Fibroblast of skin of scalp (primary cell): ENCODE measurements around the gene PTCD2.
"Not testable (repeated sequence)": the region's sequence is repeated elsewhere in the genome, so short reads cannot be mapped to it uniquely, and the experiment has no call there.

ENCODE experiments used
- DNase-seq: peaks from one replicate; pipeline ENCODE4 v3.0.0-alpha.2; 2013

Gene PTCD2

DNA sequence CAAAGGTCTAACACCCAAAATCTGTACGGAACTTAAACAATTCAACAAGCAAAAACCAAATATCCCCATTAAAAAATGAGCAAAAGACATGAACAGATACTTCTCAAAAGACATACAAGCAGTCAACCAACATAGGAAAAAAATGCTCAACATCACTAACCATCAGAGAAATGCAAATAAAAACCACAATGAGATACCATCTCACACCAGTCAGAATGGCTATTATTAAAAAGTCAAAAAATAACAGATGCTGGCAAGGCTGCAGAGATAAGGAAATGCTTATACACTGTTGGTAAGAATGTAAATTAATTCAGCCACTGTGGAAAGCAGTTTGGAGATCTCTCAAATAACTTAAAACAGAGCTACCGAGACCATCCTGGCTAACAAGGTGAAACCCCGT is 22.0 kb upstream of the PTCD2 start:
- peak; percentile 27 for DNase-seq

DNA sequence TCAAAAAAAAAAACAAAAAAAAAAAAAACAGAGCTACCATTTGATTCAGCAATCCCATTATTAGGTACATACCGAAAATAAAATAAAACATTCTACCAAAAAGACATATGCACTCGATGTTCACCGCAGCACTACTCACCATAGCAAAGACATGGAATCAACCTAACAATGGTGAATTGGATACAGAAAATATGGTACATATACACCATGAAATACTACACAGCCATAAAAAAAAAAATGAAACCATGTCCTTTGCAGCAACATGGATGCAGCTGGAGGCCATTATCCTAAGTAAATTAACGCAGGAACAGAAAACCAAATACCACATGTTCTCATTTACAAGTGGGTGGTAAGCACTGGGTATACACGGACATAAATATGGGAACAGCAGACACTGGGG is 21.5 kb upstream of the PTCD2 start:
- DNase-seq: no peak

DNA sequence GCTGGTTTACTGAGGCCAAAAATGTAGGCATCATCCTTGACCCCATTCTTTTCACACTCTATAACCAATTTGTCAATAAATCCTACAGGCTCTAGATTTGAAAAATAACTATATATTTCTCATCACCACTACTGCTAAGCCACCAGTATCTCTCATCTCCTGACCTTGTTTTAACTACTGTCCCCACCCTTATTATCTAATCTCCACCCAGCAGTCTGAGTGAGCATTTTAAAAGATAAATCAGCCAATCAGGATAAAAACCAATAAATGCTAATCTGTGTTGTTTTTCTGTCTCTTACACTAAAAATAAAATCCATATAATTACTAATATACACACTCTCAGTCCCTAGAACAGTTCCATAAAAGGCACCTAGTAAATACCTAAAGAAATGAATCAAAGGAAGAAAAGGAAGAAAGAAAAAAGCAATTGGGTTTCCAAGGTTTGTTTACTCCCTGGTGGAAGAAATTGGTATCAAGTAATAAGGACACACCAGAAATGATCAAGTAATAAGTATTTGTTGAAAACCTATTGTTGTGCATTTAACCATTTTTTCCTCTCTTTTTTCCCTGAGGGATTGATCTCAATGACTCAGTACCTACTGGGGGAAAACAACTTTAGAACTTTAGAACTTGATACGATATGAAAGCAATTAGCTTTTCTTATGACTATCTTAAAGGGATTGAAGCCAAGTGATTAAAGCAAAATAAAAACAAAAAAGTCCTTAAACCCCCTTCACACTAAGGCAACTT is 19.4 kb upstream of the PTCD2 start:
- DNase-seq: no peak

DNA sequence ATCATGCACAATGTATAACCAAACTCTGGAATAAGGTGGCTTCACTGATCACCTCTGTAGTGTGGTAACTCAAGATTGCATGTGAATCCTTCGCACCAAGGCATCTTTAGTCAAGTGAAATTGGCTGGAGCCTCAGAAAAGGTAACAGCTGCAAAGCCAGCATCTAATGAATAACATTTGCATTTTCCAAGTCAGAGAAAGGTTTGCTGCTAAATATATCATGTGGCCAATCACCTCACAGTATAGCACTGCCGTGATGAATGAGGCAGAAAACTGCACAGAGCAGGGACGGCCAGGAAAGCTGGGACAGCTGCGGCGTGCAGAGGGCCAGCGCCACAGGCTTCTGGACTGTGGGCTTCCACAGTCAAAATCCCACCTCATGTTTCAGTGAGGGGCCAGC is 18.6 kb upstream of the PTCD2 start:
- no peak for DNase-seq

DNA sequence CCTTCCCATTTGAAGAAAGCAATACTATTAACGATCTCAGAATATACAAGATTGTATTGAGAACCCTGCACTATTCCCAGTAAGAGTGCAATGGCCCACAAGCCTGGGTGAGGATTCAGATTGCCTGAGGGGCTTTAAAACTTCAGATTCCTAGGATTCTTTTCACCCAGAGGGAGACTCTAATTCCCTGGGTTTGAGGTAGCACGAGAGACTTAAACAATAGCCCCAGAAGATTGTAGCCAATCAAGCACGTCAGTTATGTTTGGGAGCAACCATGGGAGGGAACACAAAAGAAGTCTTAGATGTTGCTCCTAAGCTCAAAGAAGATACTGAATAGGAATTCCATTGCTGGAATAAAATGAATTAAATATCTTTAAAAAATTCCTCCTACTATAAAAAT is 18.0 kb upstream of the PTCD2 start:
- no peak for DNase-seq

DNA sequence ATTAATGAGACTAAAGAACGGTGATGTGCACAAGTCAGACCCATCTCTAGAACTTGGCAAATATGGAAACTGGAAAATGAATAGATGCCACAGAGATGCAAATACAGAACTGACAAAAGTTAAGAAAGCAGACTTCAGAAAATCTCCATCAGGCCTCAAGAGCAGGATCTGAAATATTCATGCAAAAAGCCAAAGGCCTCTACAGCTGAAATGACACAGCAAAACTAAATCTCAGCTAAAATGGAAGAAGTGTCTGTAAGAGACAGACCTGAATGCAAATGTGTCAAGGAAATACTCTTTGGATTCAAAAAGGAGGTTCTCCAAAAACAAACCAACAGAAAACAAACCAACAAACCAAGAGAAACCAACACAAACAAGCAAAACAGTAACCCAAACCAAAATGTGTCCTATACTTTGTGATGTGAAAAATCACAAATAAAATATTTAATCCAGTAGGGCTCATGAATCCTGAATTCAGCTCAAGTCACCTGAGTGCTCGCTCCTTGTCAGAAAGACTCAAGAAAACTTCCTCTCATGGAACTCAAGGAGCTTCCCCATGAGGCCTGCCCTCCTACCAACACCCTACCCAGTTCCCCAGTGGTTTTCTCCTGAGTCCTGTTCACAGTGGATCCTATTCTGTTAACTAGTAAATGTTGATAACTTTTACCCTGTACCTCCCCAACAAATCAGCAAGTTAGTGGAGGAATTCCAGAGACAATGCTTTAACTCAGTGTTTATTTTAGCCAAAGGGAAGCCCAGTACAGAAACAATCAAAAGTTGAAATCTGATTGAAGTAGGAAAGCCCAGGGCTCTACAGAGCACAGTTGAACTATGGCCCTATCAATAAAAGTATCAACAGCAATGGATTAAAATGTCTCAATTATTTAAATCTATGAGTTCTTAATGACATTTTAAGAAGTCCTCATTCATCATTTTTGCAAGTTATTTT is 14.7 kb upstream of the PTCD2 start:
- DNase-seq: no peak

DNA sequence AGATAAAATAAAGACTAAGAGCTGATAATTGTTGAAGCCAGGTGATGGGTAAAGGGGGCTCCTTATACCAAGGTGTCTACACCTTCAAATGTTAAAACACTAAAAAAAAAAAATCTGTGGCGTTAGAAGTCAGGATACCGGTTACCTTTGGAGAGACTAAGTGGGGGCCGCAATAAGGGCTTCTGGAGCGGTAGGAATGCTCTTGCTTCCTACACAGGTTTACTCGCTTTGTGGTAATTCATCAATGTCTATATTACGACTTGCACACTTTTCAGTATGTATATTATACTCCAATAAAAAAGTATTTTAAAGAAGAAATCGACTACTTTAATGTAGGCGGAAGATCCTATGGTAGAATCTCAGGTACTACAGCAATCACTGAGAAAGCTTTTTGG is 12.6 kb upstream of the PTCD2 start:
- DNase-seq: no peak

DNA sequence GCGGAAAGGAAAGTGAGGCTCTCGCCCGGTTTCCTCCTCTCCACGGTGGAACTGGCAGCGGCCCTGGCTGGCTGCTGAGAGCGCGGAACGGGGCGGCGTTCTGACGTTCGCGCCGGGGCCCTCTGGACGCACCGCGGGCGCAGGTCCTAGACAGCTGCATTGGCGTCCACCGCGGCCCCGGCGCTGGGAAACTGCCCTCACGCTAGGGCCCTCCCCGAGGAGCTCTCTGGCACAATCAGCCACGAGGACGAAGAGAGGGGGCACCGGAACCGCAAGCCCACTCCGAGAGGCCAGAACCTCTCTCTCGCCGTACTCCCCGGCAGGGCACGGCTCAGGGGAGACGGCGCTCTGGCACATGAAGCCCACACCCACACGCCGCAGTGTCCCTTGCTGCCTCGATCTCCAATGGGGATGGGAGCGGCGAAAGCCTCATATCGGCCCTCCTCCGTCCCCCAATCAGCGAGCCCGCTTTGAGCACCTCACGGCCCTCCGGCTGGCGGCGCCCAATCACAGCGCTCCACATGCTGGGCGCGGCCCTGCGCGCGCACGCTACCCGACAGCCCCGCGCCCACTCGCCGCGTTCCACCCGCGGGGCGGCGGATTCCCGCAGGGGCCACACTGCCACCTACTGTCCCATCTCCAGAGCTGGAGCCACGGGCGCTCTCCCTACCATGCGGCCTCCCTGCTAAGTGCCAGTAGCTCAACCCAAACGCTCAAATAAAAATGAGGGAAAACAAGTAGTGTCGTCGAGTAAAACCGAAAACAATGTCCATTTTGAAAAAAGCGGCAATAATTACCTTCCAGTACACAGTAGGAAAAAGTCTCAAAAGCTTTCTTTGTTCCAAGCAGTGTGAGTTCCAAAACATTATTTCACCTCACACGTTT is 12.0 kb upstream of the PTCD2 start:
- peak; percentile 98 for DNase-seq

DNA sequence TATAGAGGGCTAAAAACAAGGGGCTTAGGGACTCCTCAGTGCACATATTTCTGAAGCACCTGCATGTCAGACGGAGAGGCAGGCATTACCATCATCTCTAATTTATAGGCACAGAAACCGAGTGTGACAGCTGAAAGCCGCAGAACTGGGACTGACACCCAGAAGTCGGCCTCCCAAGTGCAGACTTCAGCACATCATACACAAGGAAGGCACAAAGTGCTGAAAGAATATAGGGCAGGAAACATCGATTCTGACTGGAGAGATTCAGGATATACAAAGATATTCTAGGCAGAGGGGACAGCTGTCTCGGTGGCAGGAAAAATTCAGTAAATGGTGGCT is 11.4 kb upstream of the PTCD2 start:
- no peak for DNase-seq

DNA sequence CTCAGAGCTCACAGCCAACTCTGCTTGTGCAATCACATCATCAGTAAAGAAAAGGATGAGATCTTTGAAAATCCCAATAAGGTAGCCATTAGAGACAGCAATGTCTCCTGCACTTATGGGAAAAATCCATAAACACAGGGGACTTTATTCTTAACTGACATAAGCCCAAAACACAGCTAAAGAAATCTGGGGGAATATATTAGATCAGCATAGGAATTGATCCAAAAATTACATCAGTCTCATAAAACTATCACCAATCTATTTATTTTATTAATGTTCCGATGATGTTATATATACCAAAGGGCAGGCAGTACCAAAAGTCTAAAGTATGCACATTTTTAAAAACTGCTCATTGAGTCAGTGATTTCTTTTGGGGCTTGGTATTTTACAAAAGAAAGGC is 7.0 kb upstream of the PTCD2 start:
- DNase-seq: no peak

DNA sequence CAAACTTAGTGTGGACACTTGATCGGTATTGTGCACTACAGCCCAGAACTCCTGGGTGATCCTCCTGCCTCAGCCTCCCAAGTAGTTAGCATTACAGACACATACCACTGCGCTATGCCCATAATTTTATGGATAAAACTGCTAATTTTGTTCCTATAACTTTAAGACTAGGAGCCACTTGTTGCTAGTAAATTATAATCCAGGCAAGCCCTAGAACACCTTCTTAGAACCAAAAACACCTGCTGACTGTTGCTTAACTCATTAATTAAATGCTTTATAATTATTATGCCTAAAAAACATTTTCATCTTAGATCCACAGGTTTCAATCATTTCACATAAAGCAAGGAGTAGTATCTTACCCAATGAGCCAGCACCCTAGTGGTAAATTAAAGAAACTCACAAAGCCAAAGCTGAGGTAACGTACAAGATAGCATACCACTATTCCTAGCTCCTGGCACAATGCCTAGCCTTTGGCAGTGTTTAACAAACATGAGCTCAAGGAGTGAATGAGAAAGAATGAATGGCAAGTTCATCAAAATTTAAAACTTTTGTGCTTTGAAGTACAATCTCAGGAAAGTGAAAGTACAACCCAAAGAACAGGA is 5.5 kb upstream of the PTCD2 start:
- peak; percentile 47 for DNase-seq

DNA sequence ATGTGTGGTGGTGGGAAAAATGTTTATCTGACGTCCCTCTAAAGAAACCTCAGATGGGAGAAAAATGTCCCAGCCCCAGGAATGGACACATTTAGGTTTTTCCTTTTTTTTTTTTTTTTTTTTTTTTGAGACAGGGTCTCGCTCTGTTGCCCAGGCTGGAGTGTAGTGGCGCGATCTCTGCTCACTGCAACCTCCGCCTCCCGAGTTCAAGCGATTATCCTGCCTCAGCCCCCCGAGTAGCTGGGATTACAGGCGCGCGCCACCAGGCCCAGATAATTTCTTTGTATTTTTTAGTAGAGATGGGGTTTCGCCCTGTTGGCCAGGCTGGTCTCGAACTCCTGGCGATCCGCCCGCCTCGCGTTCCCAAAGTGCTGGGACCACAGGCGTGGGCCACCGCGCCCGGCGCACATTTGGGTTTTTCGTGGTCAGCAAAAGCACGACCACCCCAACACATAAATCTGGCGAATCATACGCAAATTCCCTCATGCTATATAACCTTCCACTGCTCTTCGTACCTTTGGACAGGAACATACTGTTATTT is 668 bp upstream of the PTCD2 start:
- DNase-seq: not testable (repeated sequence)

DNA sequence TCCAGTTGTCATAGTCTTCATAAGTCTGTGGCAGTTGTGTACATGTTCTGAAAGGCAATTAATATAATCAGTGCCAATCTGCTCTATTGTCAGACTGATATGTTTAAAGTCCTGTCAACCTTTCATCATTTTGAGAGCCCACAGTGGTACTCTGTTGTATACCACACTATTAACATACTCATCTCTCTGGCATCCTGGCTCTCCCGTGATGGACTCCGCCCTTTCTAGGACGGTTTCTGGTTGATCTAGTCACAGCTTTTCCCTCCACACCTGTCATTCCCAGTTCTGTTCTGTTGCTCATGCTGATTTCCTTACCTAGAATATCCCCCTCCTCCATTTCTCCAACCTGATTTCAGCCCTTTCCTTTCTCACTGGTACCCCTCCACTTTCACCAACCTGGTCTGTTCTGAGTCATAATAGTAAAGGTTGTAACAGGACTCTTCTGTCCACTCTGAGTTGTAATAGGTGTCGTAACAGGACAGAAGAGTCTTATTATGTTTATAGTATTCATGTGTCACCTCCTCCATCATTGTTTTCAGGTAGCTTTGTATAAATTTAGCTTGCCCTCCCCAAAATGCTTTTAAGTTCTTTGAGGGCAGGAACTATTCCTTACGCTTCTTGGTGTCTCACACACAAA is 4.1 kb downstream of the PTCD2 start:
- no peak for DNase-seq

DNA sequence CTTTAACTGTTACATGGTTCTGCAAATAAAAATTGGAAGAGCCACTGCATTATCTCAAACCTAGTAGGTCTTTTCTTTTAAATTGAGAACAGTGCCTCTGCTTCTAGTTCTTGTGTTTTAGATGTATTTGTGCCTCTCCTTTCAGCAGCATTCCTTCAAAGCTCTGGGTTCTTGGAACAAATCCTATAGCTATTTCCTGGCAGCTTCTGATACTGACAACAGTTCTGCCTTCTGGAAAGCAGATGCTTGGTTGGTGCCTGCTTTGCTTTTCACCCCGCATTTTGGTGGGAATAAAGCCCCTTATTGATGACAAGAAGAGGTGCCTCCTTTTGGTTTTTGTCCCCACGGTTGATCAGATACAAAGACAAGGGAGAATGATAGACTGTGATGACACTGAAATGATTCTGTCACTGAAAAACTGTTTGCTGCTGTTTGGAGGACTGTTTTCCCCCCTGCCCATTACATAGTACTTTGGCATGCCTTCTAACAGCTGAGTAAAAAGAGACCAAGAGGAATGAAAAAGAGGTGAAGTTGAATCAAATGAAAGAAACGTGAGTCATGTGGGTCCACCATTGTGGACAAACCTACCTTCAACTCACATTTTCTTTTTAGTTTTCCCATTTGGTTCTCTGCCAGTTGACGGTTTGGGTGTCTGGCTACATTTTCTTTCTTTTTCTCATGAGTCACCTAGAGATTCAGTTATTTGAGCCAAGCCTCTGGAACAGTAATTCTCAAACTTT is 5.6 kb downstream of the PTCD2 start:
- peak; percentile 52 for DNase-seq

DNA sequence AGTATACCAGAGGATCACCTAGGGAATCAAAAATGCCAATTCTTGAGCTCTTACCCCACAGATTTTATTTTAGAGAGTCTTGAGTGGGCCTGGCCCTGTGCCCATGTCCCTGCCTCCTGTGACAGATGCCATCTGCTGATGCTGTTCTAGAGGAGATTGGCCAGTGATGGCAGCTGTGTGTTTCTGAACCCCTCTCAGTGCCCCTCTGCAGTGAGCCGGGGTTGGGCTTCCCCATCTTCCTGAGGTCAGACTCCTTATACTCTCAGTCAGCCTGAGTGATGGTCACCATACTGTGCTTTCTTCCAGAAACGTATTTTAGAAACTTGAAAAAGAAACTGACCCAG is 6.1 kb downstream of the PTCD2 start:
- no peak for DNase-seq

DNA sequence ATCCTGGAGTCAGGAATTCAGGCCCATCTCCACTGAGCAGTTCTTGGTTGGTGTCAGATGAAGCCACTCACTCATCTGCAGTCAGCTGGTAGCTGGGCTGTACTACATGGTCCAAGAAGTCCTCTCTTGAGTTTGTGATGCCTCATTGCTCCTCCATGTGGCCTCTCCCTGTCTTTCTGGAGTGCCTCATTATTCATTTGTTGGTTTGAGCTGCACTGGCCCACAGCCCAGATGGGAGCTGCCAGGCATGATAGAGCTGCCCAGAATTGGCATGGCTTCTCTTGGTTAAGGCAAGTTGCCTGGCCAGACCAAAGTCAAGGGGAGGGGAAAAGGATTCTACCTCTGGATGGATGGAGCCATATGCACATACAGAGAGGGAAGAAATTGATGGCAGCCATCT is 8.0 kb downstream of the PTCD2 start:
- DNase-seq: peak; percentile 16

DNA sequence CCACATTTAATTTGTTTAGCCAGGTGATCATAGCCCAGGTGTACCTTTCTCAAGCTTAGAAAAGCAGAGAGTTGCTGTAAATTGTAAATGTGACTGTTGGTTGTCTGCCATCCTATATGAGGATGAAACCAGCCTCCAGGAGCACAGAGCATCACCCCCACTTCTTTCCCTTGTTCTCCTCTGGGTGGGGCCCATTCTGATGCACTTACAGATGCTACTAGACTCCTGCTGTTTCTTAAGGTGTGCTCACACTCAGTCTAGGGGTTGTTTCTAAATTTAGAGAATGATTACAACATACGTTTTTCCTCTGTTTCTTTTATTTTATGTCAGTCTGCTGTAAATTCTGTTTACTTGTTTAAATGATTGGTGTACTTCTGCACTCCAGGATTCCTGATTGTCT is 10.5 kb downstream of the PTCD2 start:
- no peak for DNase-seq

DNA sequence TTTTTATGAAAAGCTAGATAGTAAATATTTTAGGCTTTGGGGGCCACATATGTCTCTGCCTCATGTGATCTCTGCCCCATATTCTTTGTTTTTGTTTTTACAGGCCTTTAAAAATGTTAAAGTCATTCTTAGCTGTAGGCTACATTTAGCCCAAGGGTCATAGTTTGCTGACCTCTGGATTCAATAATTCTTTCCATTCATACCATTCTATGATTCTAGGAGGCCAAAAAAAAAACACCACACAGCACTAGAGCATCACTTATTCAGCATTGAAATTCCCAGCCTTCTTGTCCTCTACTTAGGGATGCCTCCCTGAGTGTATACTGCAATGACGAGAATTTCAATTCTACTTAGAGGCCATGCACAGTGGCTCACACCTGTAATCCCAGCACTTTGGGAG is 17.0 kb downstream of the PTCD2 start:
- DNase-seq: no peak

DNA sequence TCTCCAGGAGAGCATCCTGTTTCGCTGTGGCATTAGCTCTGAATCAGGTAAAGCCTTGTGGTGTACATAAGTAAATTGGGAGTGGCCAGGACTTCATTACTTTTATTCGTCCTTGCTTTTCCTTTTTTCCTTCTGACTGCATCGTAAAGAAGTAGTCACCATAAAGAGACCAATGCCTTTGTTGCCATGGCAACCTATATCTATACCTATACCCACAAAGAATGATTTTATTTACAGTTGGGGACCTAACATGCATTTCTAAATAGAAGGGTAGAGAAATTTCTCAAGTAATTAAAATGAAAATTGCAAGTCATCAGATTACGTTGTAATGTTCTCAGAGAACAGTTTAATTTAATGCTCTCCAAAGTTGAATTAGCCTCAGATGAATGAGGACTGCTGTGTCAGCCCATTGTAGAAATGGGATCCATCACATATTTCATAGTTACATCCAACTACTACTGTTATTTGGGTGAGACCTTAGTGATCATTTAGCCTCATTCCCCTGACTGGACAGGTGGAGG is 18.6 kb downstream of the PTCD2 start:
- DNase-seq: no peak

DNA sequence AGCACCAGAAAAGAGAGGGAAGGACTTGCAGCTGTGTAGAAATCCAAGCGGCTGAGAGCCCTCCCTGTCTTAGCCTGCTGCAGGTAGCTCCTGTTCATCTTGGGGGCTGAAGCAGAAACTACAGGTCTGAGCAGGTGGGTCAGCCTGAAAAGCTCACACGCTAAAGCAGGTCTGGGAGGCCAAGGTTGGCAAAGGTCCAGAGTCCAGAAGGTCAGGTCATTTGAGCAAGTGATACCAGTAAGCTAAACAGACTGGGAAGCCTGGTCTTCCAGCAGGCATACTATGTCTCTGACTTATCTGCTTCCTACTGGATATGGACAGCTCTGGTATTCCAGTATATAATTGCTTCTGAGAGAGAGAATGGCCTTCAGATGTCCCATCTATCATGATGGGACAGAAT is 26.2 kb downstream of the PTCD2 start:
- DNase-seq: no peak

DNA sequence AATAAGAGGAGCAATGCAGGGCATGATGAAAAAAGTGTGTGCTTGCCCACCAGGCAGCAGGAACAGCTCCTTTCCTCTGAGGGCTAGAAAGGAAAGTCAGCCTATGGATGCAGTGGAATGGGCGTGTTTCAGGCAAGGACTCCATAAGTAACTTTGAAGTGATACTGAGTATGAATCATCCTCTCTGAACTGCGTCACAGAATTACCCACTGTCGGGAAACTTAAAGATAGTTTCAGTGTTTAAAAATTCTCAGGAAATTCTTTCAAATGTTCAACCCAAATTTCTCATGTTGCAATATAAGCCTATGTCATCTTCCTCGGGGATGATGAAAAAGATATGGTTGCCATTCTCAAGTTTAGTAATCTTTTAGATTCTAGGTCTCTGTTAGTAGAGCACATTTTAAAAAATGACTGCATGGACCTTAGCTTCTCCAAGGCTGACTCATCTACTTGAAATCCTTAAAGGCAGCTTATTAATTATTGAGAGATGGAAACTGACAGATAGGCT is 27.7 kb downstream of the PTCD2 start:
- peak; percentile 92 for DNase-seq
